K562 (cell line): ENCODE measurements around the gene TMEM179.

ENCODE experiments used
- CTCF ChIP-seq, 3 experiments: IDR thresholded peaks in 2 of 3; conservative IDR thresholded peaks in 1 of 3; 2 replicates each; pipeline ENCODE4 v1.5.1; 2011 to 2012; ENCODE audit warnings: low read length in 3 of 3, mild to moderate bottlenecking in 3 of 3, control low read depth in 2 of 3, improper control_type of control experiment in 1 of 3, inconsistent platforms in 1 of 3, low read depth in 1 of 3, mixed read lengths in 1 of 3, moderate library complexity in 1 of 3; ENCODE audit not compliant: insufficient read depth in 2 of 3
- FOXA1 ChIP-seq: fragments of 450-650 bp; IDR thresholded peaks from 2 replicates; pipeline ENCODE4 v1.6.1; 2016; ENCODE audit warnings: mild to moderate bottlenecking, borderline replicate concordance
- GABPA ChIP-seq: fragments of 200-800 bp; sonication (Bioruptor generic); conservative IDR thresholded peaks from 2 replicates; pipeline ENCODE4 v1.6.1; 2016; ENCODE audit warnings: low read depth, missing genetic modification characterization, missing compliant biosample characterization
- HNRNPUL1 ChIP-seq: fragments of 200-400 bp; formaldehyde crosslinking; IDR thresholded peaks from 2 replicates; pipeline ENCODE4 v1.6.1; 2017; ENCODE audit warnings: low read length
- JUND ChIP-seq, 2 experiments: IDR thresholded peaks; 2 replicates in 1 of 2; 3 replicates in 1 of 2; pipeline ENCODE4 v1.6.1; 2011; ENCODE audit warnings: borderline replicate concordance in 2 of 2, low read depth in 2 of 2, low read length in 2 of 2, improper control_type of control experiment in 1 of 2, missing biosample characterization in 1 of 2, missing genetic modification characterization in 1 of 2, missing genetic modification reagents in 1 of 2
- RHOXF2B ChIP-seq: fragments of 250-450 bp; sonication (Bioruptor Pico); conservative IDR thresholded peaks from 2 replicates; pipeline ENCODE4 v1.5.1; 2021
- RNF2 ChIP-seq: sonication (generic); IDR thresholded peaks from 2 replicates; pipeline ENCODE4 v1.6.1; 2016
- ZBTB34 ChIP-seq: fragments of 250-450 bp; sonication (Bioruptor Pico); IDR thresholded peaks from 2 replicates; pipeline ENCODE4 v1.8.0; 2021; ENCODE audit warnings: mild to moderate bottlenecking, moderate library complexity
- ZKSCAN1 ChIP-seq: fragments of 150-350 bp; IDR thresholded peaks from 2 replicates; pipeline ENCODE4 v1.6.1; 2016; ENCODE audit warnings: low read depth, low read length
- ZNF133 ChIP-seq: fragments of 250-450 bp; sonication (Bioruptor Pico); IDR thresholded peaks from 2 replicates; pipeline ENCODE4 v1.4.0; 2020; ENCODE audit warnings: mild to moderate bottlenecking
- TF ChIP-seq, protein P1 (sequence below): fragments of 200-800 bp; sonication (Bioruptor generic); IDR thresholded peaks from 2 replicates; pipeline ENCODE4 v1.6.1; 2017; ENCODE audit warnings: missing genetic modification characterization, missing compliant biosample characterization

DNA sequence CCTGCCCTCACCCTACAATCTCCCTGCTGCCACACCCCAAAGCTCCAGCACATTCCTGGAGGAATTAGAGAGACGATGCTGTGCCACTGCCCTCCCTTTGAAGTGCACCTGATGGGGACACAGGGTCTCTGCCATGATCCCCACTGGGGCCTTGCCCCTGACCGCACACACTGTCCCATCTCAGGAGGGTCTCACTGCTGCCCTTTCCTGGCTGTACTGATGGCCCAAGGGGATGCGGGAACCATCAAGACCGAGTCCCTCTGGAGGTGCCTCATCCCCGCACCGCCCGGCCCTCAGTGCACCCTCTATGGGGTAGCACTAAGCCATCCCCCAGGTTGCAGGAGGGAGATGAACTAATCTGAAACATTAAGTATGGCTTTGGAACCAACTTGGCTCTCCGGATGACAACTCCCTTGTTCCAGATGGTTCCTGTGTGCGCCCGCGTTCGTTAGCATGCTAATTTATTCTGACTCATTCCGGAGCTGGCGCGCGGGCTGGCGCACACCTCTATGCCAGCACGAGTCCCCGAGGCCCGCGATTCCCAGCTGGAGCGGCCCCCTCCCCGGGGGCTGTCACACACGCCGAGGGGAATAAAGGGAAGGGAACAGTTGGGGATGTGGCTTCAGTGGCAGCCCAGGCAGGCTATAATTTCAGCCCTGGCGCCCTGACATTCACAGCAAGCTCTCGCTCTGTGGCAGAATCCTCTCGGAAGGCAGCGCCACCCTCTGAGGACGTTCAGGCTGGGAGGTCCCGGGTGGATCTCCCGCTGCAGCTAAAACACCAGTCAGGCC, 59.2 kb downstream of the TMEM179 start:
- TF ChIP-seq ZKSCAN1, result no peak
- TF ChIP-seq, protein P1, sequence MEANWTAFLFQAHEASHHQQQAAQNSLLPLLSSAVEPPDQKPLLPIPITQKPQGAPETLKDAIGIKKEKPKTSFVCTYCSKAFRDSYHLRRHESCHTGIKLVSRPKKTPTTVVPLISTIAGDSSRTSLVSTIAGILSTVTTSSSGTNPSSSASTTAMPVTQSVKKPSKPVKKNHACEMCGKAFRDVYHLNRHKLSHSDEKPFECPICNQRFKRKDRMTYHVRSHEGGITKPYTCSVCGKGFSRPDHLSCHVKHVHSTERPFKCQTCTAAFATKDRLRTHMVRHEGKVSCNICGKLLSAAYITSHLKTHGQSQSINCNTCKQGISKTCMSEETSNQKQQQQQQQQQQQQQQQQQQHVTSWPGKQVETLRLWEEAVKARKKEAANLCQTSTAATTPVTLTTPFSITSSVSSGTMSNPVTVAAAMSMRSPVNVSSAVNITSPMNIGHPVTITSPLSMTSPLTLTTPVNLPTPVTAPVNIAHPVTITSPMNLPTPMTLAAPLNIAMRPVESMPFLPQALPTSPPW (CRISPR knock-in tag), result no peak
- TF ChIP-seq ZBTB34 (CRISPR knock-in tag), result no peak
- TF ChIP-seq HNRNPUL1, result no peak
- no peak for TF ChIP-seq GABPA
- TF ChIP-seq RHOXF2B (CRISPR knock-in tag), result no peak
- no peak for TF ChIP-seq ZNF133 (CRISPR knock-in tag)
- TF ChIP-seq CTCF (IDR thresholded peaks at IDR 0.05 in 2 of 3, conservative IDR thresholded peaks at IDR 0.05 in 1 of 3; ENCODE audit: insufficient read depth in 2 of 3, low read depth in 1 of 3, low read length in 3 of 3), result no peak
- TF ChIP-seq JUND (IDR thresholded peaks at IDR 0.05; ENCODE audit: borderline replicate concordance, low read depth, low read length), result no peak
- no peak for TF ChIP-seq JUND (tag; IDR thresholded peaks at IDR 0.05; ENCODE audit: borderline replicate concordance, low read depth, low read length)
- TF ChIP-seq FOXA1, result no peak
- TF ChIP-seq RNF2, result no peak
